Rectal smooth muscle tissue (tissue), 1 donor: ENCODE results near the gene TAMALIN.
"Not testable (repeated sequence)": the region's sequence is repeated elsewhere in the genome, so short reads cannot be mapped to it uniquely, and the experiment has no call there.

Source experiments
- H3K27ac ChIP-seq: one replicate; pipeline ENCODE4 v1.7.0; 2013; ENCODE audit warnings: low read depth, low read length, inconsistent platforms
- H3K27me3 ChIP-seq: one replicate; pipeline ENCODE4 v1.7.0; 2013; ENCODE audit warnings: low read length; ENCODE audit not compliant: control insufficient read depth, insufficient read depth
- H3K36me3 ChIP-seq: one replicate; pipeline ENCODE4 v1.7.0; 2013; ENCODE audit warnings: low read length; ENCODE audit not compliant: control insufficient read depth, insufficient read depth
- H3K4me1 ChIP-seq: one replicate; pipeline ENCODE4 v1.7.0; 2013; ENCODE audit warnings: low read length; ENCODE audit not compliant: control insufficient read depth, insufficient read depth
- H3K4me3 ChIP-seq: one replicate; pipeline ENCODE4 v1.7.0; 2013; ENCODE audit warnings: low read length
- H3K9ac ChIP-seq: one replicate; pipeline ENCODE4 v1.7.0; 2013; ENCODE audit warnings: low read length

Gene TAMALIN

GRCh38 chr12:51972849-51973273, 33.9 kb upstream of the TAMALIN start:
- H3K27me3 ChIP-seq: no peaks in the 10 kb centered on the region

GRCh38 chr12:51973560-51973959, 33.2 kb upstream of the TAMALIN start:
- Histone ChIP-seq H3K27me3 (no peaks in the 10 kb centered on the region), H3K27ac (no peak overlapping the region), H3K36me3 (peaks cover 22% of the 10 kb centered on the region), H3K4me3 (no peak overlapping the region), H3K4me1 (peaks cover 19% of the 10 kb centered on the region), H3K9ac (no peak overlapping the region)

More at GRCh38 chr12:51972849-51973273, 33.9 kb upstream of the TAMALIN start:
- Histone ChIP-seq H3K4me1 (peaks cover 19% of the 10 kb centered on the region), H3K9ac (no peak overlapping the region), H3K27ac (peak overlapping the region; percentile 21), H3K4me3 (no peak overlapping the region), H3K36me3 (peaks cover 20% of the 10 kb centered on the region)

- peaks cover 22% of the 10 kb centered on the region for H3K36me3 ChIP-seq
- H3K4me3 ChIP-seq: no peak overlapping the region
- peaks cover 19% of the 10 kb centered on the region for H3K4me1 ChIP-seq
- no peaks in the 10 kb centered on the region for H3K27me3 ChIP-seq
- no peak overlapping the region for H3K27ac ChIP-seq
- no peak overlapping the region for H3K9ac ChIP-seq
Measured at GRCh38 chr12:51974646-51975045, 32.1 kb upstream of the TAMALIN start.

GRCh38 chr12:51975196-51975595, 31.6 kb upstream of the TAMALIN start:
- Histone ChIP-seq H3K27ac (no peak overlapping the region), H3K4me3 (no peak overlapping the region), H3K4me1 (peaks cover 19% of the 10 kb centered on the region), H3K27me3 (no peaks in the 10 kb centered on the region), H3K9ac (no peak overlapping the region), H3K36me3 (peaks cover 22% of the 10 kb centered on the region)

- Histone ChIP-seq H3K36me3 (peaks cover 22% of the 10 kb centered on the region), H3K4me3 (no peak overlapping the region), H3K4me1 (peaks cover 13% of the 10 kb centered on the region), H3K9ac (no peak overlapping the region), H3K27ac (no peak overlapping the region), H3K27me3 (no peaks in the 10 kb centered on the region)
Measured at GRCh38 chr12:51976376-51977160, 30.2 kb upstream of the TAMALIN start.

- H3K27ac ChIP-seq: no peak overlapping the region
- H3K4me1 ChIP-seq: peaks cover 11% of the 10 kb centered on the region
- no peaks in the 10 kb centered on the region for H3K27me3 ChIP-seq
- H3K4me3 ChIP-seq: no peak overlapping the region
- no peak overlapping the region for H3K9ac ChIP-seq
- peaks cover 23% of the 10 kb centered on the region for H3K36me3 ChIP-seq
Measured at GRCh38 chr12:51977320-51977753, 29.4 kb upstream of the TAMALIN start.

GRCh38 chr12:51979306-51979705, 27.4 kb upstream of the TAMALIN start:
- H3K9ac ChIP-seq, H3K4me1 ChIP-seq: not testable (repeated sequence)

GRCh38 chr12:51980051-51980808, 26.5 kb upstream of the TAMALIN start:
- H3K36me3 ChIP-seq: peaks cover 38% of the 10 kb centered on the region
- H3K4me3 ChIP-seq: no peak overlapping the region
- no peaks in the 10 kb centered on the region for H3K27me3 ChIP-seq
- no peak overlapping the region for H3K27ac ChIP-seq
- H3K9ac ChIP-seq: no peak overlapping the region
- H3K4me1 ChIP-seq: no peaks in the 10 kb centered on the region

More at GRCh38 chr12:51979306-51979705, 27.4 kb upstream of the TAMALIN start:
- H3K36me3 ChIP-seq: peaks cover 37% of the 10 kb centered on the region
- H3K4me3 ChIP-seq, H3K27ac ChIP-seq, H3K27me3 ChIP-seq: not testable (repeated sequence)

- Histone ChIP-seq H3K4me3 (no peak overlapping the region), H3K27ac (no peak overlapping the region), H3K27me3 (no peaks in the 10 kb centered on the region), H3K36me3 (peaks cover 37% of the 10 kb centered on the region), H3K4me1 (no peaks in the 10 kb centered on the region), H3K9ac (no peak overlapping the region)
Measured at GRCh38 chr12:51980809-51981127, 26.0 kb upstream of the TAMALIN start.

GRCh38 chr12:51984657-51985056, 22.1 kb upstream of the TAMALIN start:
- Histone ChIP-seq H3K27ac (no peak overlapping the region), H3K9ac (no peak overlapping the region), H3K36me3 (peaks cover 21% of the 10 kb centered on the region), H3K27me3 (no peaks in the 10 kb centered on the region), H3K4me3 (no peak overlapping the region), H3K4me1 (no peaks in the 10 kb centered on the region)

- H3K9ac ChIP-seq: no peak overlapping the region
- H3K36me3 ChIP-seq: peaks cover 21% of the 10 kb centered on the region
- no peak overlapping the region for H3K27ac ChIP-seq
Measured at GRCh38 chr12:51985154-51985835, 21.5 kb upstream of the TAMALIN start.

GRCh38 chr12:51986834-51987233, 19.9 kb upstream of the TAMALIN start:
- no peaks in the 10 kb centered on the region for H3K27me3 ChIP-seq
- H3K4me1 ChIP-seq: no peaks in the 10 kb centered on the region
- no peak overlapping the region for H3K4me3 ChIP-seq
- H3K9ac ChIP-seq: no peak overlapping the region
- H3K27ac ChIP-seq: no peak overlapping the region
- H3K36me3 ChIP-seq: peaks cover 21% of the 10 kb centered on the region

More at GRCh38 chr12:51985154-51985835, 21.5 kb upstream of the TAMALIN start:
- Histone ChIP-seq H3K4me1 (no peaks in the 10 kb centered on the region), H3K4me3 (no peak overlapping the region), H3K27me3 (no peaks in the 10 kb centered on the region)
